ENCODE data around the gene GPR158.

GPR158 gene

GRCh38 chr10:25257646-25258045 lies 82.8 kb downstream of the GPR158 start:
- no peak overlapping the region for H3K4me3 ChIP-seq (ENCODE audit: low read length)
- H3K36me3 ChIP-seq (ENCODE audit: control insufficient read depth, insufficient read depth, low read length), result no peaks in the 10 kb centered on the region
- no peak overlapping the region for H3K27ac ChIP-seq (ENCODE audit: low read length)
- no CpG with 5 or more reads among the region's 5 CpGs for WGBS (ENCODE audit: insufficient coverage, insufficient read length)
- H3K27me3 ChIP-seq (ENCODE audit: control insufficient read depth, insufficient read depth, low read length), result no peaks in the 10 kb centered on the region
- H3K9me3 ChIP-seq (ENCODE audit: control insufficient read depth, insufficient read depth, low read length), result no peaks in the 10 kb centered on the region
- H3K4me1 ChIP-seq (ENCODE audit: control insufficient read depth, insufficient read depth, low read length), result no peaks in the 10 kb centered on the region
- DNase-seq (ENCODE audit: low read depth, low spot score), result no peak

GRCh38 chr10:25261110-25261509 lies 86.3 kb downstream of the GPR158 start:
- DNase-seq (ENCODE audit: low read depth, low spot score), result no peak
- H3K27ac ChIP-seq (ENCODE audit: low read length), result no peak overlapping the region
- H3K27me3 ChIP-seq (ENCODE audit: control insufficient read depth, insufficient read depth, low read length), result no peaks in the 10 kb centered on the region
- no peaks in the 10 kb centered on the region for H3K4me1 ChIP-seq (ENCODE audit: control insufficient read depth, insufficient read depth, low read length)
- H3K4me3 ChIP-seq (ENCODE audit: low read length), result no peak overlapping the region
- no peaks in the 10 kb centered on the region for H3K36me3 ChIP-seq (ENCODE audit: control insufficient read depth, insufficient read depth, low read length)
- H3K9me3 ChIP-seq (ENCODE audit: control insufficient read depth, insufficient read depth, low read length), result no peaks in the 10 kb centered on the region
- no CpG with 5 or more reads among the region's 2 CpGs for WGBS (ENCODE audit: insufficient coverage, insufficient read length)

GRCh38 chr10:25261558-25261957 lies 86.8 kb downstream of the GPR158 start:
- Histone ChIP-seq H3K27me3 (ENCODE audit: control insufficient read depth, insufficient read depth, low read length) (no peaks in the 10 kb centered on the region), H3K4me3 (ENCODE audit: low read length) (no peak overlapping the region), H3K4me1 (ENCODE audit: control insufficient read depth, insufficient read depth, low read length) (no peaks in the 10 kb centered on the region), H3K27ac (ENCODE audit: low read length) (no peak overlapping the region), H3K9me3 (ENCODE audit: control insufficient read depth, insufficient read depth, low read length) (no peaks in the 10 kb centered on the region), H3K36me3 (ENCODE audit: control insufficient read depth, insufficient read depth, low read length) (no peaks in the 10 kb centered on the region)
- WGBS (ENCODE audit: insufficient coverage, insufficient read length), result no CpG with 5 or more reads among the region's 5 CpGs
- no peak for DNase-seq (ENCODE audit: low read depth, low spot score)

- no CpG with 5 or more reads among the region's 1 CpG for WGBS (ENCODE audit: insufficient coverage, insufficient read length)
- Histone ChIP-seq H3K4me3 (ENCODE audit: low read length) (no peak overlapping the region), H3K9me3 (ENCODE audit: control insufficient read depth, insufficient read depth, low read length) (no peaks in the 10 kb centered on the region), H3K4me1 (ENCODE audit: control insufficient read depth, insufficient read depth, low read length) (no peaks in the 10 kb centered on the region), H3K36me3 (ENCODE audit: control insufficient read depth, insufficient read depth, low read length) (no peaks in the 10 kb centered on the region), H3K27me3 (ENCODE audit: control insufficient read depth, insufficient read depth, low read length) (no peaks in the 10 kb centered on the region), H3K27ac (ENCODE audit: low read length) (no peak overlapping the region)
- no peak for DNase-seq (ENCODE audit: low read depth, low spot score)
Observed at GRCh38 chr10:25263931-25264330, 89.1 kb downstream of the GPR158 start.

- H3K36me3 ChIP-seq (ENCODE audit: control insufficient read depth, insufficient read depth, low read length), result no peaks in the 10 kb centered on the region
- H3K27me3 ChIP-seq (ENCODE audit: control insufficient read depth, insufficient read depth, low read length), result no peaks in the 10 kb centered on the region
- no peak overlapping the region for H3K4me3 ChIP-seq (ENCODE audit: low read length)
- 100% methylated on average over 1 of the region's 1 CpG for WGBS (ENCODE audit: insufficient coverage, insufficient read length)
- no peaks in the 10 kb centered on the region for H3K9me3 ChIP-seq (ENCODE audit: control insufficient read depth, insufficient read depth, low read length)
- no peaks in the 10 kb centered on the region for H3K4me1 ChIP-seq (ENCODE audit: control insufficient read depth, insufficient read depth, low read length)
- no peak for DNase-seq (ENCODE audit: low read depth, low spot score)
- H3K27ac ChIP-seq (ENCODE audit: low read length), result no peak overlapping the region
Observed at GRCh38 chr10:25278180-25278579, 103.4 kb downstream of the GPR158 start.

GRCh38 chr10:25280076-25280475 lies 105.3 kb downstream of the GPR158 start:
- H3K4me1 ChIP-seq (ENCODE audit: control insufficient read depth, insufficient read depth, low read length), result no peaks in the 10 kb centered on the region
- H3K4me3 ChIP-seq (ENCODE audit: low read length), result no peak overlapping the region
- H3K27me3 ChIP-seq (ENCODE audit: control insufficient read depth, insufficient read depth, low read length), result no peaks in the 10 kb centered on the region
- WGBS (ENCODE audit: insufficient coverage, insufficient read length), result no CpG with 5 or more reads among the region's 1 CpG
- no peaks in the 10 kb centered on the region for H3K36me3 ChIP-seq (ENCODE audit: control insufficient read depth, insufficient read depth, low read length)
- H3K27ac ChIP-seq (ENCODE audit: low read length), result no peak overlapping the region
- no peak for DNase-seq (ENCODE audit: low read depth, low spot score)
- H3K9me3 ChIP-seq (ENCODE audit: control insufficient read depth, insufficient read depth, low read length), result no peaks in the 10 kb centered on the region

- no peaks in the 10 kb centered on the region for H3K27me3 ChIP-seq (ENCODE audit: control insufficient read depth, insufficient read depth, low read length)
- no peak overlapping the region for H3K27ac ChIP-seq (ENCODE audit: low read length)
- no peaks in the 10 kb centered on the region for H3K9me3 ChIP-seq (ENCODE audit: control insufficient read depth, insufficient read depth, low read length)
- H3K36me3 ChIP-seq (ENCODE audit: control insufficient read depth, insufficient read depth, low read length), result no peaks in the 10 kb centered on the region
- no peak overlapping the region for H3K4me3 ChIP-seq (ENCODE audit: low read length)
- no peak for DNase-seq (ENCODE audit: low read depth, low spot score)
- no peaks in the 10 kb centered on the region for H3K4me1 ChIP-seq (ENCODE audit: control insufficient read depth, insufficient read depth, low read length)
- WGBS (ENCODE audit: insufficient coverage, insufficient read length), result no CpG with 5 or more reads among the region's 7 CpGs
Observed at GRCh38 chr10:25280573-25280972, 105.8 kb downstream of the GPR158 start.

- no peaks in the 10 kb centered on the region for H3K9me3 ChIP-seq (ENCODE audit: control insufficient read depth, insufficient read depth, low read length)
- no peaks in the 10 kb centered on the region for H3K4me1 ChIP-seq (ENCODE audit: control insufficient read depth, insufficient read depth, low read length)
- no peaks in the 10 kb centered on the region for H3K27me3 ChIP-seq (ENCODE audit: control insufficient read depth, insufficient read depth, low read length)
- no CpG with 5 or more reads among the region's 2 CpGs for WGBS (ENCODE audit: insufficient coverage, insufficient read length)
- H3K27ac ChIP-seq (ENCODE audit: low read length), result no peak overlapping the region
- no peaks in the 10 kb centered on the region for H3K36me3 ChIP-seq (ENCODE audit: control insufficient read depth, insufficient read depth, low read length)
- DNase-seq (ENCODE audit: low read depth, low spot score), result no peak
- no peak overlapping the region for H3K4me3 ChIP-seq (ENCODE audit: low read length)
Observed at GRCh38 chr10:25285809-25286208, 111.0 kb downstream of the GPR158 start.

GRCh38 chr10:25288181-25288580 lies 113.4 kb downstream of the GPR158 start:
- H3K4me3 ChIP-seq (ENCODE audit: low read length), result no peak overlapping the region
- no peaks in the 10 kb centered on the region for H3K4me1 ChIP-seq (ENCODE audit: control insufficient read depth, insufficient read depth, low read length)
- no peak overlapping the region for H3K27ac ChIP-seq (ENCODE audit: low read length)
- no peak for DNase-seq (ENCODE audit: low read depth, low spot score)
- H3K27me3 ChIP-seq (ENCODE audit: control insufficient read depth, insufficient read depth, low read length), result no peaks in the 10 kb centered on the region
- WGBS (ENCODE audit: insufficient coverage, insufficient read length), result no CpG with 5 or more reads among the region's 1 CpG
- no peaks in the 10 kb centered on the region for H3K9me3 ChIP-seq (ENCODE audit: control insufficient read depth, insufficient read depth, low read length)
- H3K36me3 ChIP-seq (ENCODE audit: control insufficient read depth, insufficient read depth, low read length), result no peaks in the 10 kb centered on the region

GRCh38 chr10:25294032-25294926 lies 119.5 kb downstream of the GPR158 start:
- H3K27ac ChIP-seq (ENCODE audit: low read length), result no peak overlapping the region
- DNase-seq (ENCODE audit: low read depth, low spot score), result no peak
- H3K9me3 ChIP-seq (ENCODE audit: control insufficient read depth, insufficient read depth, low read length), result no peaks in the 10 kb centered on the region
- H3K27me3 ChIP-seq (ENCODE audit: control insufficient read depth, insufficient read depth, low read length), result no peaks in the 10 kb centered on the region
- H3K4me1 ChIP-seq (ENCODE audit: control insufficient read depth, insufficient read depth, low read length), result no peaks in the 10 kb centered on the region
- H3K36me3 ChIP-seq (ENCODE audit: control insufficient read depth, insufficient read depth, low read length), result no peaks in the 10 kb centered on the region
- WGBS (ENCODE audit: insufficient coverage, insufficient read length), result no CpG with 5 or more reads among the region's 5 CpGs
- H3K4me3 ChIP-seq (ENCODE audit: low read length), result no peak overlapping the region

GRCh38 chr10:25296324-25296723 lies 121.5 kb downstream of the GPR158 start:
- no CpG with 5 or more reads among the region's 1 CpG for WGBS (ENCODE audit: insufficient coverage, insufficient read length)
- Histone ChIP-seq H3K4me3 (ENCODE audit: low read length) (no peak overlapping the region), H3K4me1 (ENCODE audit: control insufficient read depth, insufficient read depth, low read length) (0 out of 2 replicates have a peak, but pooled peaks cover 2% of the 10 kb centered on the region), H3K9me3 (ENCODE audit: control insufficient read depth, insufficient read depth, low read length) (no peaks in the 10 kb centered on the region), H3K27ac (ENCODE audit: low read length) (no peak overlapping the region), H3K27me3 (ENCODE audit: control insufficient read depth, insufficient read depth, low read length) (no peaks in the 10 kb centered on the region), H3K36me3 (ENCODE audit: control insufficient read depth, insufficient read depth, low read length) (no peaks in the 10 kb centered on the region)
- no peak for DNase-seq (ENCODE audit: low read depth, low spot score)
